ENCODE measurements around the gene RNF112. TPM values are rescaled to one million over a fixed set of nuclear protein-coding genes. Genes with fewer than 3 reads are reported as not detected.
"Not testable (repeated sequence)": the region's sequence is repeated elsewhere in the genome, so short reads cannot be mapped to it uniquely, and the experiment has no call there.

Gene RNF112
- total and polyA plus RNA-seq, 2 experiments from 2014 or later: 0.79 to 1.2 TPM

GRCh38 chr17:19426631-19427030 is 15.6 kb downstream of the RNF112 start:
- TF ChIP-seq, protein P1, sequence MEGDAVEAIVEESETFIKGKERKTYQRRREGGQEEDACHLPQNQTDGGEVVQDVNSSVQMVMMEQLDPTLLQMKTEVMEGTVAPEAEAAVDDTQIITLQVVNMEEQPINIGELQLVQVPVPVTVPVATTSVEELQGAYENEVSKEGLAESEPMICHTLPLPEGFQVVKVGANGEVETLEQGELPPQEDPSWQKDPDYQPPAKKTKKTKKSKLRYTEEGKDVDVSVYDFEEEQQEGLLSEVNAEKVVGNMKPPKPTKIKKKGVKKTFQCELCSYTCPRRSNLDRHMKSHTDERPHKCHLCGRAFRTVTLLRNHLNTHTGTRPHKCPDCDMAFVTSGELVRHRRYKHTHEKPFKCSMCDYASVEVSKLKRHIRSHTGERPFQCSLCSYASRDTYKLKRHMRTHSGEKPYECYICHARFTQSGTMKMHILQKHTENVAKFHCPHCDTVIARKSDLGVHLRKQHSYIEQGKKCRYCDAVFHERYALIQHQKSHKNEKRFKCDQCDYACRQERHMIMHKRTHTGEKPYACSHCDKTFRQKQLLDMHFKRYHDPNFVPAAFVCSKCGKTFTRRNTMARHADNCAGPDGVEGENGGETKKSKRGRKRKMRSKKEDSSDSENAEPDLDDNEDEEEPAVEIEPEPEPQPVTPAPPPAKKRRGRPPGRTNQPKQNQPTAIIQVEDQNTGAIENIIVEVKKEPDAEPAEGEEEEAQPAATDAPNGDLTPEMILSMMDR (IDR thresholded peaks at IDR 0.05; ENCODE audit: low read depth, low read length): no peak
- H3K4me3 ChIP-seq: no peak overlapping the region
- no peaks in the 10 kb centered on the region for H3K9me3 ChIP-seq (ENCODE audit: low read depth)
- H3K27ac ChIP-seq: no peak overlapping the region
- no peak for DNase-seq (ENCODE audit: low read depth in 1 of 2, low spot score in 1 of 2)
- H3K36me3 ChIP-seq: no peaks in the 10 kb centered on the region
- no peaks in the 10 kb centered on the region for H3K4me1 ChIP-seq (ENCODE audit: low read depth)
- H3K27me3 ChIP-seq: no peaks in the 10 kb centered on the region

GRCh38 chr17:19431691-19432090 is 20.7 kb downstream of the RNF112 start:
- Histone ChIP-seq H3K4me3 (no peak overlapping the region), H3K36me3 (no peaks in the 10 kb centered on the region), H3K9me3 (ENCODE audit: low read depth) (no peaks in the 10 kb centered on the region), H3K27ac (no peak overlapping the region), H3K27me3 (no peaks in the 10 kb centered on the region), H3K4me1 (ENCODE audit: low read depth) (no peaks in the 10 kb centered on the region)
- TF ChIP-seq, protein P1 (IDR thresholded peaks at IDR 0.05; ENCODE audit: low read depth, low read length): no peak
- DNase-seq (ENCODE audit: low read depth in 1 of 2, low spot score in 1 of 2): no peak

- Histone ChIP-seq H3K4me3 (no peak overlapping the region), H3K4me1 (ENCODE audit: low read depth) (no peaks in the 10 kb centered on the region), H3K27ac (no peak overlapping the region), H3K27me3 (no peaks in the 10 kb centered on the region), H3K36me3 (no peaks in the 10 kb centered on the region), H3K9me3 (ENCODE audit: low read depth) (no peaks in the 10 kb centered on the region)
- TF ChIP-seq, protein P1 (IDR thresholded peaks at IDR 0.05; ENCODE audit: low read depth, low read length): no peak
- no peak for DNase-seq (ENCODE audit: low read depth in 1 of 2, low spot score in 1 of 2)
Observed at GRCh38 chr17:19433255-19433654, 22.2 kb downstream of the RNF112 start.

- Histone ChIP-seq H3K36me3 (no peaks in the 10 kb centered on the region), H3K4me1 (ENCODE audit: low read depth) (no peaks in the 10 kb centered on the region), H3K4me3 (no peak overlapping the region), H3K27ac (no peak overlapping the region), H3K27me3 (no peaks in the 10 kb centered on the region), H3K9me3 (ENCODE audit: low read depth) (no peaks in the 10 kb centered on the region)
- no peak for DNase-seq (ENCODE audit: low read depth in 1 of 2, low spot score in 1 of 2)
- TF ChIP-seq, protein P1 (IDR thresholded peaks at IDR 0.05; ENCODE audit: low read depth, low read length): no peak
Observed at GRCh38 chr17:19433727-19434340, 22.8 kb downstream of the RNF112 start.

DNA sequence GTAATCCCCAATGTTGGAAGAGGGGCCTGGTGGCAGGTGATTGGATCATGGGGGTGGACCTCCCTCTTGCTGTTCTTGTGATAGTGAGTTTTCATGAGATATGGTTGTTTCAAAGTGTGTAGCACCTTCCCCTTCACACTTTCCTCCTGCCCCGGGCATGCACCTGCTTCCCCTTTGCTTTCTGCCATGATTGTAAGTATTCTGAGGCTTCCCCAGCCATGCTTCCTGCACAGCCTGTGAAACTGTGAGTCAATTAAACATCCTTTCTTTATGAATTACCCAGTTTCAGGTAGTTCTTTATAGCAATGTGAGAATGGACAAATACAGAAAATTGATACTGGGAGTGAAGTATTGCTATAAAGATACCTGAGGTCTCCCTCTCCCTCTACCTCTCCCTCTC is 29.4 kb downstream of the RNF112 start:
- no peaks in the 10 kb centered on the region for H3K9me3 ChIP-seq (ENCODE audit: low read depth)

GRCh38 chr17:19441288-19441687 is 30.3 kb downstream of the RNF112 start:
- H3K4me1 ChIP-seq (ENCODE audit: low read depth); DNase-seq (ENCODE audit: low read depth in 1 of 2, low spot score in 1 of 2); H3K27me3 ChIP-seq; H3K27ac ChIP-seq; H3K4me3 ChIP-seq; H3K36me3 ChIP-seq; H3K9me3 ChIP-seq (ENCODE audit: low read depth): not testable (repeated sequence)

More for the DNA sequence above, 29.4 kb downstream of the RNF112 start:
- H3K4me3 ChIP-seq: no peak overlapping the region
- no peak for DNase-seq (ENCODE audit: low read depth in 1 of 2, low spot score in 1 of 2)
- H3K27ac ChIP-seq: no peak overlapping the region
- H3K27me3 ChIP-seq: no peaks in the 10 kb centered on the region
- no peaks in the 10 kb centered on the region for H3K4me1 ChIP-seq (ENCODE audit: low read depth)
- H3K36me3 ChIP-seq: no peaks in the 10 kb centered on the region
- TF ChIP-seq, protein P1 (IDR thresholded peaks at IDR 0.05; ENCODE audit: low read depth, low read length): no peak
